HEK293 (cell line): Measurements from ENCODE around the gene SRSF4.

Experiments used
- BCL6B ChIP-seq: fragments of 450-650 bp; formaldehyde crosslinking; IDR thresholded peaks from 2 replicates; pipeline ENCODE4 v1.5.1; 2017; ENCODE audit warnings: missing biosample characterization, missing genetic modification characterization
- CTCF ChIP-seq: fragments of 450-650 bp; formaldehyde crosslinking; IDR thresholded peaks from 2 replicates; pipeline ENCODE4 v1.5.1; 2016; ENCODE audit warnings: missing biosample characterization, missing genetic modification characterization
- PRDM10 ChIP-seq: fragments of 450-650 bp; formaldehyde crosslinking; IDR thresholded peaks from 2 replicates; pipeline ENCODE4 v1.5.1; 2016; ENCODE audit warnings: missing biosample characterization, missing genetic modification characterization
- RBAK ChIP-seq: fragments of 450-650 bp; formaldehyde crosslinking; IDR thresholded peaks from 2 replicates; pipeline ENCODE4 v1.5.1; 2016; ENCODE audit warnings: missing biosample characterization, missing genetic modification characterization
- SCRT1 ChIP-seq: fragments of 450-650 bp; formaldehyde crosslinking; IDR thresholded peaks from 2 replicates; pipeline ENCODE4 v1.5.1; 2016; ENCODE audit warnings: missing biosample characterization, missing genetic modification characterization, borderline replicate concordance
- ZNF211 ChIP-seq: fragments of 450-650 bp; formaldehyde crosslinking; IDR thresholded peaks from 2 replicates; pipeline ENCODE4 v1.5.1; 2016; ENCODE audit warnings: low read depth, missing biosample characterization, missing genetic modification characterization
- ZNF398 ChIP-seq: fragments of 450-650 bp; formaldehyde crosslinking; IDR thresholded peaks from 2 replicates; pipeline ENCODE4 v1.5.1; 2017; ENCODE audit warnings: missing biosample characterization, missing genetic modification characterization

- no peak for TF ChIP-seq ZNF398 (tag by site-specific recombination)
- no peak for TF ChIP-seq RBAK (tag by site-specific recombination)
- no peak for TF ChIP-seq CTCF (tag by site-specific recombination)
- no peak for TF ChIP-seq SCRT1 (tag by site-specific recombination)
- no peak for TF ChIP-seq BCL6B (tag by site-specific recombination)
- no peak for TF ChIP-seq PRDM10 (tag by site-specific recombination)
- no peak for TF ChIP-seq ZNF211 (tag by site-specific recombination)
These were observed 15.3 kb downstream of the SRSF4 start for GRCh38 chr1:29166291-29166878.
